ENCODE measurements around the gene SPPL2A.

DNA sequence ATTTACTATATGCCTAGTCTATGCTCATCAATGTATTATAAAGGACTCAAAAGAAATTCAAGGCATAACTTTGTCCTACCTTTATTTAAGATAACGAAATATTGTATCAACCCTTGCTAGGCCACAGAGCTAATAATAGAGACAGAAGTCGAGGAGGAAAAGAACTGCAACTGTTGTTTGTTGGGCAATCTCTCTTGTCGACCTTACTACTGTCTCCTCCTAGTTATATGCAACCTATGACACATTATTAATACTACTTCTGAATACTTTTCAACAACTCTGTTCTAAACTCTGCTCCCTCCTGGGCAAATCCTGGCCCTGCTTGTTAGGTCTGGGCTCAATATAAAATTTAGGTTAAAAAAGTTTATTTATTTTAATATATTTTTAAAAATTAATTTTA is 24.6 kb downstream of the SPPL2A start:
- TF ChIP-seq, protein P1, sequence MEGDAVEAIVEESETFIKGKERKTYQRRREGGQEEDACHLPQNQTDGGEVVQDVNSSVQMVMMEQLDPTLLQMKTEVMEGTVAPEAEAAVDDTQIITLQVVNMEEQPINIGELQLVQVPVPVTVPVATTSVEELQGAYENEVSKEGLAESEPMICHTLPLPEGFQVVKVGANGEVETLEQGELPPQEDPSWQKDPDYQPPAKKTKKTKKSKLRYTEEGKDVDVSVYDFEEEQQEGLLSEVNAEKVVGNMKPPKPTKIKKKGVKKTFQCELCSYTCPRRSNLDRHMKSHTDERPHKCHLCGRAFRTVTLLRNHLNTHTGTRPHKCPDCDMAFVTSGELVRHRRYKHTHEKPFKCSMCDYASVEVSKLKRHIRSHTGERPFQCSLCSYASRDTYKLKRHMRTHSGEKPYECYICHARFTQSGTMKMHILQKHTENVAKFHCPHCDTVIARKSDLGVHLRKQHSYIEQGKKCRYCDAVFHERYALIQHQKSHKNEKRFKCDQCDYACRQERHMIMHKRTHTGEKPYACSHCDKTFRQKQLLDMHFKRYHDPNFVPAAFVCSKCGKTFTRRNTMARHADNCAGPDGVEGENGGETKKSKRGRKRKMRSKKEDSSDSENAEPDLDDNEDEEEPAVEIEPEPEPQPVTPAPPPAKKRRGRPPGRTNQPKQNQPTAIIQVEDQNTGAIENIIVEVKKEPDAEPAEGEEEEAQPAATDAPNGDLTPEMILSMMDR (IDR thresholded peaks at IDR 0.05 in 8 of 11, conservative IDR thresholded peaks at IDR 0.05 in 3 of 11): no peak
- TF ChIP-seq POLR2A (IDR thresholded peaks at IDR 0.05) (no peak), POLR2AphosphoS5 (IDR thresholded peaks at IDR 0.05) (no peak)

Measured in spleen (tissue), 7 donors.